ENCODE measurements around the gene ZNF532.

GRCh38 chr18:59035591-59035990 is 170.9 kb downstream of the ZNF532 start:
- no peak for TF ChIP-seq POLR2A (IDR thresholded peaks at IDR 0.05)
- TF ChIP-seq CTCF (IDR thresholded peaks at IDR 0.05): no peak
- no peak for TF ChIP-seq EP300 (IDR thresholded peaks at IDR 0.05)
